ENCODE results near the gene COG2.
"Not testable (repeated sequence)": the region's sequence is repeated elsewhere in the genome, so short reads cannot be mapped to it uniquely, and the experiment has no call there.

Gene COG2

GRCh38 chr1:230658103-230658502 lies 15.8 kb downstream of the COG2 start:
- H3K36me3 Mint-ChIP-seq (ENCODE audit: insufficient read depth) = peaks cover 29% of the 10 kb centered on the region
- not testable (repeated sequence) for ATAC-seq (replicated peaks; ENCODE audit: extremely low read depth, poor library complexity, severe bottlenecking); H3K27me3 Mint-ChIP-seq; DNase-seq (ENCODE audit: low spot score in 2 of 2); H3K27ac Mint-ChIP-seq (ENCODE audit: low read depth); H3K4me3 Mint-ChIP-seq; H3K9me3 Mint-ChIP-seq
- peaks cover 47% of the 10 kb centered on the region for H3K4me1 Mint-ChIP-seq

GRCh38 chr1:230658691-230659090 lies 16.4 kb downstream of the COG2 start:
- H3K27me3 Mint-ChIP-seq = no peaks in the 10 kb centered on the region
- H3K4me1 Mint-ChIP-seq = peaks cover 41% of the 10 kb centered on the region
- H3K9me3 Mint-ChIP-seq = no peaks in the 10 kb centered on the region
- no peak overlapping the region for H3K4me3 Mint-ChIP-seq
- peaks cover 33% of the 10 kb centered on the region for H3K36me3 Mint-ChIP-seq (ENCODE audit: insufficient read depth)
- no peak for ATAC-seq (replicated peaks; ENCODE audit: extremely low read depth, poor library complexity, severe bottlenecking)
- no peak overlapping the region for H3K27ac Mint-ChIP-seq (ENCODE audit: low read depth)
- no peak for DNase-seq (ENCODE audit: low spot score in 2 of 2)

- Mint-ChIP-seq H3K9me3 (no peaks in the 10 kb centered on the region), H3K27me3 (no peaks in the 10 kb centered on the region), H3K27ac (ENCODE audit: low read depth) (no peak overlapping the region), H3K4me1 (peaks cover 8% of the 10 kb centered on the region), H3K4me3 (no peak overlapping the region), H3K36me3 (ENCODE audit: insufficient read depth) (peaks cover 54% of the 10 kb centered on the region)
- DNase-seq (ENCODE audit: low spot score in 2 of 2) = no peak
- ATAC-seq (replicated peaks; ENCODE audit: extremely low read depth, poor library complexity, severe bottlenecking) = no peak
These were observed 19.7 kb downstream of the COG2 start for GRCh38 chr1:230661976-230662375.

GRCh38 chr1:230668227-230668626 lies 25.9 kb downstream of the COG2 start:
- Mint-ChIP-seq H3K9me3 (no peaks in the 10 kb centered on the region), H3K27me3 (no peaks in the 10 kb centered on the region), H3K36me3 (ENCODE audit: insufficient read depth) (peaks cover 69% of the 10 kb centered on the region), H3K27ac (ENCODE audit: low read depth) (no peak overlapping the region), H3K4me3 (no peak overlapping the region), H3K4me1 (no peaks in the 10 kb centered on the region)
- DNase-seq (ENCODE audit: low spot score in 2 of 2) (no peak), ATAC-seq (replicated peaks; ENCODE audit: extremely low read depth, poor library complexity, severe bottlenecking) (no peak)

GRCh38 chr1:230669543-230669942 lies 27.3 kb downstream of the COG2 start:
- DNase-seq (ENCODE audit: low spot score in 2 of 2) = no peak
- Mint-ChIP-seq H3K36me3 (ENCODE audit: insufficient read depth) (peaks cover 71% of the 10 kb centered on the region), H3K4me3 (no peak overlapping the region), H3K4me1 (no peaks in the 10 kb centered on the region), H3K27me3 (no peaks in the 10 kb centered on the region), H3K27ac (ENCODE audit: low read depth) (no peak overlapping the region), H3K9me3 (no peaks in the 10 kb centered on the region)
- no peak for ATAC-seq (replicated peaks; ENCODE audit: extremely low read depth, poor library complexity, severe bottlenecking)

GRCh38 chr1:230674581-230674980 lies 32.3 kb downstream of the COG2 start:
- DNase-seq (ENCODE audit: low spot score in 2 of 2) (no peak), ATAC-seq (replicated peaks; ENCODE audit: extremely low read depth, poor library complexity, severe bottlenecking) (no peak)
- Mint-ChIP-seq H3K4me1 (no peaks in the 10 kb centered on the region), H3K9me3 (no peaks in the 10 kb centered on the region), H3K4me3 (no peak overlapping the region), H3K36me3 (ENCODE audit: insufficient read depth) (peaks cover 64% of the 10 kb centered on the region), H3K27me3 (no peaks in the 10 kb centered on the region), H3K27ac (ENCODE audit: low read depth) (peak overlapping the region; percentile 61)

GRCh38 chr1:230677200-230677599 lies 34.9 kb downstream of the COG2 start:
- Mint-ChIP-seq H3K9me3 (no peaks in the 10 kb centered on the region), H3K36me3 (ENCODE audit: insufficient read depth) (peaks cover 50% of the 10 kb centered on the region), H3K27me3 (no peaks in the 10 kb centered on the region), H3K4me3 (no peak overlapping the region), H3K27ac (ENCODE audit: low read depth) (no peak overlapping the region), H3K4me1 (peaks cover 8% of the 10 kb centered on the region)
- ATAC-seq (replicated peaks; ENCODE audit: extremely low read depth, poor library complexity, severe bottlenecking) (no peak), DNase-seq (ENCODE audit: low spot score in 2 of 2) (no peak)

- H3K4me3 Mint-ChIP-seq = no peak overlapping the region
- DNase-seq (ENCODE audit: low spot score in 2 of 2) = no peak
- peaks cover 20% of the 10 kb centered on the region for H3K4me1 Mint-ChIP-seq
- ATAC-seq (replicated peaks; ENCODE audit: extremely low read depth, poor library complexity, severe bottlenecking) = no peak
- H3K36me3 Mint-ChIP-seq (ENCODE audit: insufficient read depth) = peaks cover 46% of the 10 kb centered on the region
- H3K9me3 Mint-ChIP-seq = no peaks in the 10 kb centered on the region
- H3K27me3 Mint-ChIP-seq = no peaks in the 10 kb centered on the region
- H3K27ac Mint-ChIP-seq (ENCODE audit: low read depth) = peak overlapping the region; percentile 15
These were observed 36.9 kb downstream of the COG2 start for GRCh38 chr1:230679192-230679591.

- H3K36me3 Mint-ChIP-seq (ENCODE audit: insufficient read depth) = peaks cover 44% of the 10 kb centered on the region
- H3K9me3 Mint-ChIP-seq = no peaks in the 10 kb centered on the region
- H3K4me3 Mint-ChIP-seq = no peak overlapping the region
- H3K27me3 Mint-ChIP-seq = no peaks in the 10 kb centered on the region
- DNase-seq (ENCODE audit: low spot score in 2 of 2) (no peak), ATAC-seq (replicated peaks; ENCODE audit: extremely low read depth, poor library complexity, severe bottlenecking) (no peak)
- H3K4me1 Mint-ChIP-seq = peaks cover 20% of the 10 kb centered on the region
- H3K27ac Mint-ChIP-seq (ENCODE audit: low read depth) = peak overlapping the region; percentile 51
These were observed 37.5 kb downstream of the COG2 start for GRCh38 chr1:230679825-230680224.

- H3K36me3 Mint-ChIP-seq (ENCODE audit: insufficient read depth) = peaks cover 47% of the 10 kb centered on the region
- no peak for DNase-seq (ENCODE audit: low spot score in 2 of 2)
- H3K4me3 Mint-ChIP-seq = no peak overlapping the region
- H3K27ac Mint-ChIP-seq (ENCODE audit: low read depth) = peak overlapping the region; percentile 51
- no peak for ATAC-seq (replicated peaks; ENCODE audit: extremely low read depth, poor library complexity, severe bottlenecking)
- H3K4me1 Mint-ChIP-seq = peaks cover 20% of the 10 kb centered on the region
- H3K27me3 Mint-ChIP-seq = no peaks in the 10 kb centered on the region
- H3K9me3 Mint-ChIP-seq = no peaks in the 10 kb centered on the region
These were observed 38.2 kb downstream of the COG2 start for GRCh38 chr1:230680300-230681025.

- H3K36me3 Mint-ChIP-seq (ENCODE audit: insufficient read depth) = peaks cover 46% of the 10 kb centered on the region
- ATAC-seq (replicated peaks; ENCODE audit: extremely low read depth, poor library complexity, severe bottlenecking) = no peak
- no peak for DNase-seq (ENCODE audit: low spot score in 2 of 2)
- no peaks in the 10 kb centered on the region for H3K27me3 Mint-ChIP-seq
- no peak overlapping the region for H3K4me3 Mint-ChIP-seq
- H3K9me3 Mint-ChIP-seq = no peaks in the 10 kb centered on the region
- H3K27ac Mint-ChIP-seq (ENCODE audit: low read depth) = no peak overlapping the region
- H3K4me1 Mint-ChIP-seq = peaks cover 20% of the 10 kb centered on the region
These were observed 39.3 kb downstream of the COG2 start for GRCh38 chr1:230681599-230681998.

- Mint-ChIP-seq H3K4me3 (no peak overlapping the region), H3K36me3 (ENCODE audit: insufficient read depth) (peaks cover 49% of the 10 kb centered on the region), H3K9me3 (no peaks in the 10 kb centered on the region), H3K4me1 (peaks cover 20% of the 10 kb centered on the region), H3K27me3 (no peaks in the 10 kb centered on the region), H3K27ac (ENCODE audit: low read depth) (peak overlapping the region; percentile 75)
- DNase-seq (ENCODE audit: low spot score in 2 of 2) = no peak
- ATAC-seq (replicated peaks; ENCODE audit: extremely low read depth, poor library complexity, severe bottlenecking) = no peak
These were observed 40.0 kb downstream of the COG2 start for GRCh38 chr1:230682274-230682673.

GRCh38 chr1:230682882-230683610 lies 40.8 kb downstream of the COG2 start:
- Mint-ChIP-seq H3K27ac (ENCODE audit: low read depth) (peak overlapping the region; percentile 75), H3K36me3 (ENCODE audit: insufficient read depth) (peaks cover 55% of the 10 kb centered on the region), H3K4me1 (peaks cover 20% of the 10 kb centered on the region), H3K4me3 (peak overlapping the region; percentile 21), H3K9me3 (no peaks in the 10 kb centered on the region), H3K27me3 (no peaks in the 10 kb centered on the region)
- ATAC-seq (replicated peaks; ENCODE audit: extremely low read depth, poor library complexity, severe bottlenecking) (peak; percentile 79), DNase-seq (ENCODE audit: low spot score in 2 of 2) (no peak)
